SK-N-SH (cell line): ENCODE data around the gene LSM14A. TPM values are rescaled to one million over a fixed set of nuclear protein-coding genes. Genes with fewer than 3 reads are reported as not detected.

Experiments
- CTCF ChIA-PET: fragments of 300-600, 350-600 bp; formaldehyde crosslinking; extraction: SDS; loops from one replicate; lab custom pipeline; 2021; lab: Yijun Ruan, JAX
- POLR2A ChIA-PET: fragments of 350-600 bp; sonication (Branson Sonifier 250); formaldehyde crosslinking; extraction: SDS; loops from one replicate; lab custom pipeline; 2020; ENCODE audit warnings: antibody characterized with exemption, inconsistent platforms; lab: Yijun Ruan, JAX
- DNase-seq: peaks from one replicate; pipeline ENCODE4 v3.0.0; 2012
- H2AFZ ChIP-seq: fragments of 200-600 bp; sonication (generic); 2 replicates; pipeline ENCODE4 v1.8.1; 2016; ENCODE audit warnings: antibody characterized with exemption, mild to moderate bottlenecking, low read depth
- H3F3A ChIP-seq: fragments of 200-600 bp; sonication (generic); replicated peaks from 2 replicates; pipeline ENCODE3; 2016; ENCODE audit warnings: antibody characterized with exemption, mild to moderate bottlenecking; ENCODE audit not compliant: insufficient read depth
- H3K27ac ChIP-seq, 2 experiments: fragments of 200-500 bp in 1 of 2; fragments of 200-600 bp in 1 of 2; sonication (Bioruptor generic) in 1 of 2; sonication (generic), shearing (Covaris generic) in 1 of 2; 2 replicates each; pipeline versions ENCODE4 v1.5.1 to v1.6.1; 2014 to 2016; ENCODE audit warnings: low read depth in 2 of 2, inconsistent platforms in 1 of 2, low read length in 1 of 2, mild to moderate bottlenecking in 1 of 2, mixed read lengths in 1 of 2
- H3K27me3 ChIP-seq: fragments of 200-600 bp; sonication (generic), shearing (Covaris generic); 2 replicates; pipeline ENCODE4 v1.6.1; 2016; ENCODE audit warnings: mixed run types; ENCODE audit not compliant: insufficient read depth
- H3K36me3 ChIP-seq, 2 experiments: fragments of 200-500 bp in 1 of 2; fragments of 200-600 bp in 1 of 2; sonication (Bioruptor generic) in 1 of 2; sonication (generic) in 1 of 2; replicated peaks in 1 of 2; 2 replicates each; pipeline versions ENCODE3 to v1.5.1; 2014 to 2016; ENCODE audit warnings: low read length in 1 of 2, mild to moderate bottlenecking in 1 of 2; ENCODE audit not compliant: insufficient read depth in 2 of 2, control insufficient read depth in 1 of 2
- H3K4me1 ChIP-seq, 2 experiments: fragments of 200-500 bp in 1 of 2; fragments of 200-600 bp in 1 of 2; sonication (Bioruptor generic) in 1 of 2; sonication (generic), shearing (Covaris generic) in 1 of 2; 2 replicates each; pipeline versions ENCODE4 v1.5.1 to v1.6.1; 2014 to 2016; ENCODE audit warnings: low read depth in 1 of 2, low read length in 1 of 2, mixed run types in 1 of 2; ENCODE audit not compliant: insufficient read depth in 2 of 2, control insufficient read depth in 1 of 2
- H3K4me2 ChIP-seq: fragments of 200-600 bp; sonication (generic), shearing (Covaris generic); 2 replicates; pipeline ENCODE4 v1.6.1; 2017; ENCODE audit warnings: mixed run types
- H3K4me3 ChIP-seq, 2 experiments: fragments of 200-500 bp in 1 of 2; fragments of 200-600 bp in 1 of 2; sonication (Bioruptor generic) in 1 of 2; sonication (generic), shearing (Covaris generic) in 1 of 2; 2 replicates each; pipeline versions ENCODE4 v1.5.1 to v1.8.1; 2014 to 2016; ENCODE audit warnings: low read depth in 2 of 2, inconsistent platforms in 1 of 2, low read length in 1 of 2, mild to moderate bottlenecking in 1 of 2, mixed read lengths in 1 of 2, moderate library complexity in 1 of 2
- H3K79me2 ChIP-seq: fragments of 200-600 bp; sonication (generic); 2 replicates; pipeline ENCODE4 v1.8.1; 2017; ENCODE audit warnings: mild to moderate bottlenecking; ENCODE audit not compliant: insufficient read depth
- H3K9ac ChIP-seq: fragments of 200-600 bp; sonication (generic); 2 replicates; pipeline ENCODE4 v1.6.1; 2017; ENCODE audit warnings: mixed run types
- H3K9me2 ChIP-seq: fragments of 200-600 bp; sonication (generic); 2 replicates; pipeline ENCODE4 v1.6.1; 2017; ENCODE audit warnings: mixed run types
- H3K9me3 ChIP-seq: fragments of 200-600 bp; sonication (generic); 2 replicates; pipeline ENCODE4 v1.6.1; 2017; ENCODE audit warnings: mixed run types, mild to moderate bottlenecking, moderate library complexity
- H4K20me1 ChIP-seq: fragments of 200-600 bp; sonication (generic); 2 replicates; pipeline ENCODE4 v1.6.1; 2017; ENCODE audit warnings: mild to moderate bottlenecking, mixed run types; ENCODE audit not compliant: insufficient read depth
- EZH2phosphoT487 ChIP-seq: fragments of 200-600 bp; sonication (generic); IDR thresholded peaks from 2 replicates; pipeline ENCODE4 v1.6.1; 2017; ENCODE audit warnings: low read depth, mixed run types, mild to moderate bottlenecking, antibody characterized with exemption, moderate library complexity, borderline replicate concordance
- FOSL2 ChIP-seq: IDR thresholded peaks from 2 replicates; pipeline ENCODE4 v1.4.0; 2012; ENCODE audit warnings: low read depth, mild to moderate bottlenecking, moderate library complexity, borderline replicate concordance
- GABPA ChIP-seq: IDR thresholded peaks from 2 replicates; pipeline ENCODE4 v1.4.0; 2012; ENCODE audit warnings: low read depth, mild to moderate bottlenecking
- GATA2 ChIP-seq: sonication (generic); formaldehyde crosslinking; IDR thresholded peaks from 2 replicates; pipeline ENCODE4 v1.5.0; 2020; ENCODE audit warnings: mild to moderate bottlenecking, missing genetic modification reagents
- MEF2A ChIP-seq: IDR thresholded peaks from 2 replicates; pipeline ENCODE4 v1.4.0; 2012; ENCODE audit warnings: low read depth, borderline replicate concordance
- NRF1 ChIP-seq: IDR thresholded peaks from 2 replicates; pipeline ENCODE4 v1.6.1; 2012; ENCODE audit warnings: low read depth, mild to moderate bottlenecking, low read length
- POLR2AphosphoS5 ChIP-seq: IDR thresholded peaks from 2 replicates; pipeline ENCODE4 v1.6.1; 2012; ENCODE audit warnings: low read depth, low read length
- RAD21 ChIP-seq: IDR thresholded peaks from 2 replicates; pipeline ENCODE4 v1.6.1; 2012; ENCODE audit warnings: mild to moderate bottlenecking, low read length
- RCOR1 ChIP-seq: fragments of 150-350 bp; IDR thresholded peaks from 2 replicates; pipeline ENCODE4 v1.6.1; 2017; ENCODE audit warnings: antibody characterized with exemption, low read length
- RFX5 ChIP-seq: IDR thresholded peaks from 2 replicates; pipeline ENCODE4 v1.6.1; 2012; ENCODE audit warnings: mild to moderate bottlenecking, improper control_type of control experiment, low read length
- RXRA ChIP-seq: IDR thresholded peaks from 2 replicates; pipeline ENCODE4 v1.4.0; 2012; ENCODE audit warnings: low read depth, mild to moderate bottlenecking, borderline replicate concordance
- TCF12 ChIP-seq: IDR thresholded peaks from 2 replicates; pipeline ENCODE4 v1.4.0; 2012
- TEAD4 ChIP-seq: IDR thresholded peaks from 2 replicates; pipeline ENCODE4 v1.4.0; 2012; ENCODE audit warnings: mild to moderate bottlenecking, borderline replicate concordance; ENCODE audit not compliant: insufficient read depth
- WGBS: methylation state at CpG from one replicate; pipeline ENCODE4 v1.1.6; 2017; ENCODE audit warnings: low lambda C conversion rate; 5-methylcytosine and 5-hydroxymethylcytosine counted together
- polyA plus RNA-seq, 3 experiments: library from polyadenylated mRNA; depleted of rRNA; stranded (reverse); fragments of >200 nt; gene quantifications; 2 replicates each; pipeline ENCODE4 v1.2.3, GENCODE V29; 2012
- TF ChIP-seq, protein P1 (sequence below): IDR thresholded peaks from 2 replicates; pipeline ENCODE4 v1.4.0; 2012; ENCODE audit warnings: low read depth, borderline replicate concordance
- TF ChIP-seq, protein P2 (sequence below): IDR thresholded peaks from 2 replicates; pipeline ENCODE4 v1.6.1; 2012; ENCODE audit warnings: mild to moderate bottlenecking, low read depth, low read length, moderate library complexity
- TF ChIP-seq, protein P3 (sequence below): fragments of 150-350 bp; IDR thresholded peaks from 2 replicates; pipeline ENCODE4 v1.6.1; 2017; ENCODE audit warnings: antibody characterized with exemption, low read length, low read depth, borderline replicate concordance
- TF ChIP-seq, protein P4 (sequence below): IDR thresholded peaks from 2 replicates; pipeline ENCODE4 v1.4.0; 2012; ENCODE audit warnings: low read depth
- TF ChIP-seq, protein P5 (sequence below): IDR thresholded peaks from 2 replicates; pipeline ENCODE4; 2012
- TF ChIP-seq, protein P6 (sequence below): fragments of 150-350 bp; IDR thresholded peaks from 2 replicates; pipeline ENCODE4 v1.6.1; 2016; ENCODE audit warnings: mild to moderate bottlenecking, low read depth, low read length

Gene LSM14A
- polyA plus RNA-seq, 1 of the 3 experiments (the other 2 are of a cell fraction): 87.7 TPM

DNA sequence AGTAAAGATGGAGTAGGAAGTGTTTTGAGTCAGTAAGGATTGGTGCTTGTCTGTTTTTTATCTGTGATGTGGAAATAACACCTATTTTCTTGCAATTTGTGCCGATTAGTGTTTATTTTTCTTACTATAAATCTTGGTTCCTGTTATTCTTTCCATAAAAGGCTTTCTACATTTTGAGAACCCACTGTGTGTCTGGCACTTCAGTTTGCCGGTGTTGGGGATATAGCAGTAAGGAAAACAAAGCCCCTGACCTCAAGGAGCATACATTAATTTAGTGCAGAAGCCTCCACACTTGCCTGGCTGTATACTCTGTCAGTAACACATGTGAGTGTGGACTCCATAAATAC is 46.5 kb downstream of the LSM14A start:
- no peaks in the 10 kb centered on the region for H3K27me3 ChIP-seq
- no peak overlapping the region for H2AFZ ChIP-seq
- WGBS: 85% methylated on average over 2 of the region's 2 CpGs
- POLR2A ChIA-PET: no interaction called here
- peaks cover 27% of the 10 kb centered on the region for H3F3A ChIP-seq
- H3K4me2 ChIP-seq: peak overlapping the region; percentile 7; the same call in 1 of the 2 replicates
- H3K36me3 ChIP-seq: peaks cover 52 to 61% of the 10 kb centered on the region in 2 experiments
- no peak overlapping the region for H3K4me3 ChIP-seq
- peaks cover 43% of the 10 kb centered on the region for H3K79me2 ChIP-seq
- 0 out of 2 replicates have a peak overlapping the region, but pooled peaks have one; percentile 1 for H3K9ac ChIP-seq
- CTCF ChIA-PET: interaction anchor here (1.1 to 2.9 kb wide), 6 partner anchors 9 to 441 kb away, joined by 4 to 17 read pairs (median 6); no protein-coding TSS in a partner anchor
- H3K9me2 ChIP-seq: no peaks in the 10 kb centered on the region
- TF ChIP-seq TCF12: no peak
- no peak for TF ChIP-seq GATA2
- TF ChIP-seq, protein P1, sequence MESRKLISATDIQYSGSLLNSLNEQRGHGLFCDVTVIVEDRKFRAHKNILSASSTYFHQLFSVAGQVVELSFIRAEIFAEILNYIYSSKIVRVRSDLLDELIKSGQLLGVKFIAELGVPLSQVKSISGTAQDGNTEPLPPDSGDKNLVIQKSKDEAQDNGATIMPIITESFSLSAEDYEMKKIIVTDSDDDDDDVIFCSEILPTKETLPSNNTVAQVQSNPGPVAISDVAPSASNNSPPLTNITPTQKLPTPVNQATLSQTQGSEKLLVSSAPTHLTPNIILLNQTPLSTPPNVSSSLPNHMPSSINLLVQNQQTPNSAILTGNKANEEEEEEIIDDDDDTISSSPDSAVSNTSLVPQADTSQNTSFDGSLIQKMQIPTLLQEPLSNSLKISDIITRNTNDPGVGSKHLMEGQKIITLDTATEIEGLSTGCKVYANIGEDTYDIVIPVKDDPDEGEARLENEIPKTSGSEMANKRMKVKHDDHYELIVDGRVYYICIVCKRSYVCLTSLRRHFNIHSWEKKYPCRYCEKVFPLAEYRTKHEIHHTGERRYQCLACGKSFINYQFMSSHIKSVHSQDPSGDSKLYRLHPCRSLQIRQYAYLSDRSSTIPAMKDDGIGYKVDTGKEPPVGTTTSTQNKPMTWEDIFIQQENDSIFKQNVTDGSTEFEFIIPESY: no peak
- TF ChIP-seq, protein P2, sequence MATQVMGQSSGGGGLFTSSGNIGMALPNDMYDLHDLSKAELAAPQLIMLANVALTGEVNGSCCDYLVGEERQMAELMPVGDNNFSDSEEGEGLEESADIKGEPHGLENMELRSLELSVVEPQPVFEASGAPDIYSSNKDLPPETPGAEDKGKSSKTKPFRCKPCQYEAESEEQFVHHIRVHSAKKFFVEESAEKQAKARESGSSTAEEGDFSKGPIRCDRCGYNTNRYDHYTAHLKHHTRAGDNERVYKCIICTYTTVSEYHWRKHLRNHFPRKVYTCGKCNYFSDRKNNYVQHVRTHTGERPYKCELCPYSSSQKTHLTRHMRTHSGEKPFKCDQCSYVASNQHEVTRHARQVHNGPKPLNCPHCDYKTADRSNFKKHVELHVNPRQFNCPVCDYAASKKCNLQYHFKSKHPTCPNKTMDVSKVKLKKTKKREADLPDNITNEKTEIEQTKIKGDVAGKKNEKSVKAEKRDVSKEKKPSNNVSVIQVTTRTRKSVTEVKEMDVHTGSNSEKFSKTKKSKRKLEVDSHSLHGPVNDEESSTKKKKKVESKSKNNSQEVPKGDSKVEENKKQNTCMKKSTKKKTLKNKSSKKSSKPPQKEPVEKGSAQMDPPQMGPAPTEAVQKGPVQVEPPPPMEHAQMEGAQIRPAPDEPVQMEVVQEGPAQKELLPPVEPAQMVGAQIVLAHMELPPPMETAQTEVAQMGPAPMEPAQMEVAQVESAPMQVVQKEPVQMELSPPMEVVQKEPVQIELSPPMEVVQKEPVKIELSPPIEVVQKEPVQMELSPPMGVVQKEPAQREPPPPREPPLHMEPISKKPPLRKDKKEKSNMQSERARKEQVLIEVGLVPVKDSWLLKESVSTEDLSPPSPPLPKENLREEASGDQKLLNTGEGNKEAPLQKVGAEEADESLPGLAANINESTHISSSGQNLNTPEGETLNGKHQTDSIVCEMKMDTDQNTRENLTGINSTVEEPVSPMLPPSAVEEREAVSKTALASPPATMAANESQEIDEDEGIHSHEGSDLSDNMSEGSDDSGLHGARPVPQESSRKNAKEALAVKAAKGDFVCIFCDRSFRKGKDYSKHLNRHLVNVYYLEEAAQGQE: no peak
- TF ChIP-seq RXRA: no peak
- no peak for TF ChIP-seq POLR2AphosphoS5
- TF ChIP-seq RCOR1: no peak
- no peak for TF ChIP-seq FOSL2
- TF ChIP-seq EZH2phosphoT487: no peak
- TF ChIP-seq RAD21: no peak
- no peak for TF ChIP-seq GABPA
- TF ChIP-seq, protein P3, sequence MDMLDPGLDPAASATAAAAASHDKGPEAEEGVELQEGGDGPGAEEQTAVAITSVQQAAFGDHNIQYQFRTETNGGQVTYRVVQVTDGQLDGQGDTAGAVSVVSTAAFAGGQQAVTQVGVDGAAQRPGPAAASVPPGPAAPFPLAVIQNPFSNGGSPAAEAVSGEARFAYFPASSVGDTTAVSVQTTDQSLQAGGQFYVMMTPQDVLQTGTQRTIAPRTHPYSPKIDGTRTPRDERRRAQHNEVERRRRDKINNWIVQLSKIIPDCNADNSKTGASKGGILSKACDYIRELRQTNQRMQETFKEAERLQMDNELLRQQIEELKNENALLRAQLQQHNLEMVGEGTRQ: no peak
- TF ChIP-seq, protein P4, sequence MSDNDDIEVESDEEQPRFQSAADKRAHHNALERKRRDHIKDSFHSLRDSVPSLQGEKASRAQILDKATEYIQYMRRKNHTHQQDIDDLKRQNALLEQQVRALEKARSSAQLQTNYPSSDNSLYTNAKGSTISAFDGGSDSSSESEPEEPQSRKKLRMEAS: no peak
- TF ChIP-seq, protein P5, sequence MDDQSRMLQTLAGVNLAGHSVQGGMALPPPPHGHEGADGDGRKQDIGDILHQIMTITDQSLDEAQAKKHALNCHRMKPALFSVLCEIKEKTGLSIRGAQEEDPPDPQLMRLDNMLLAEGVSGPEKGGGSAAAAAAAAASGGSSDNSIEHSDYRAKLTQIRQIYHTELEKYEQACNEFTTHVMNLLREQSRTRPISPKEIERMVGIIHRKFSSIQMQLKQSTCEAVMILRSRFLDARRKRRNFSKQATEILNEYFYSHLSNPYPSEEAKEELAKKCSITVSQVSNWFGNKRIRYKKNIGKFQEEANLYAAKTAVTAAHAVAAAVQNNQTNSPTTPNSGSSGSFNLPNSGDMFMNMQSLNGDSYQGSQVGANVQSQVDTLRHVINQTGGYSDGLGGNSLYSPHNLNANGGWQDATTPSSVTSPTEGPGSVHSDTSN: no peak
- TF ChIP-seq RFX5: no peak
- TF ChIP-seq TEAD4: no peak
- TF ChIP-seq MEF2A: no peak
- no peak for TF ChIP-seq NRF1
- TF ChIP-seq, protein P6, sequence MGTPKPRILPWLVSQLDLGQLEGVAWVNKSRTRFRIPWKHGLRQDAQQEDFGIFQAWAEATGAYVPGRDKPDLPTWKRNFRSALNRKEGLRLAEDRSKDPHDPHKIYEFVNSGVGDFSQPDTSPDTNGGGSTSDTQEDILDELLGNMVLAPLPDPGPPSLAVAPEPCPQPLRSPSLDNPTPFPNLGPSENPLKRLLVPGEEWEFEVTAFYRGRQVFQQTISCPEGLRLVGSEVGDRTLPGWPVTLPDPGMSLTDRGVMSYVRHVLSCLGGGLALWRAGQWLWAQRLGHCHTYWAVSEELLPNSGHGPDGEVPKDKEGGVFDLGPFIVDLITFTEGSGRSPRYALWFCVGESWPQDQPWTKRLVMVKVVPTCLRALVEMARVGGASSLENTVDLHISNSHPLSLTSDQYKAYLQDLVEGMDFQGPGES: no peak
- DNase-seq: no peak
- H3K27ac ChIP-seq: peak overlapping the region; percentile 60 to 66
- H3K4me1 ChIP-seq: peaks cover 6 to 17% of the 10 kb centered on the region in 2 experiments
- H3K9me3 ChIP-seq: no peaks in the 10 kb centered on the region
- H4K20me1 ChIP-seq: peaks cover 89% of the 10 kb centered on the region
